Endodermal cell (in vitro differentiated cells): ENCODE results near the gene TMOD2. TPM values are rescaled to one million over a fixed set of nuclear protein-coding genes. Genes with fewer than 3 reads are reported as not detected.

Source experiments
- DNase-seq: peaks from one replicate; pipeline ENCODE4 v3.0.0-alpha.2; 2017
- H3K27ac ChIP-seq: 2 replicates; pipeline ENCODE4 v1.5.1; 2013; ENCODE audit warnings: mild to moderate bottlenecking, low read depth, low read length, moderate library complexity
- H3K27me3 ChIP-seq: 2 replicates; pipeline ENCODE4 v1.6.1; 2013; ENCODE audit warnings: mild to moderate bottlenecking, low read length, moderate library complexity; ENCODE audit not compliant: insufficient read depth, control insufficient read depth, poor library complexity, severe bottlenecking
- H3K36me3 ChIP-seq: 2 replicates; pipeline ENCODE4 v1.7.0; 2013; ENCODE audit warnings: mild to moderate bottlenecking, low read length, moderate library complexity; ENCODE audit not compliant: control insufficient read depth, insufficient read depth
- H3K4me1 ChIP-seq: one replicate; pipeline ENCODE4 v1.7.0; 2013; ENCODE audit warnings: low read length; ENCODE audit not compliant: control insufficient read depth, insufficient read depth
- H3K4me3 ChIP-seq: 2 replicates; pipeline ENCODE4 v1.5.1; 2013; ENCODE audit warnings: mild to moderate bottlenecking, low read length, moderate library complexity
- H3K9ac ChIP-seq: 2 replicates; pipeline ENCODE4 v1.6.1; 2013; ENCODE audit warnings: mild to moderate bottlenecking, low read length, moderate library complexity; ENCODE audit not compliant: poor library complexity, severe bottlenecking; ENCODE audit errors: extremely low read depth
- H3K9me3 ChIP-seq: 2 replicates; pipeline ENCODE4 v1.6.1; 2013; ENCODE audit warnings: mild to moderate bottlenecking, low read length, moderate library complexity; ENCODE audit not compliant: control insufficient read depth
- H3K27ac Mint-ChIP-seq: 2 replicates; pipeline ENCODE4 v1.8.0; 2020; ENCODE audit warnings: mixed read lengths
- H3K27me3 Mint-ChIP-seq: 2 replicates; pipeline ENCODE4 v1.8.0; 2021; ENCODE audit warnings: mild to moderate bottlenecking, mixed read lengths; ENCODE audit not compliant: insufficient read depth
- H3K36me3 Mint-ChIP-seq: 2 replicates; pipeline ENCODE4 v1.8.0; 2020; ENCODE audit warnings: low read depth, mixed read lengths
- H3K4me1 Mint-ChIP-seq: 2 replicates; pipeline ENCODE4 v1.8.0; 2020; ENCODE audit warnings: mixed read lengths
- H3K4me3 Mint-ChIP-seq: 2 replicates; pipeline ENCODE4 v1.8.0; 2020; ENCODE audit warnings: mild to moderate bottlenecking, moderate library complexity, mixed read lengths
- H3K9me3 Mint-ChIP-seq: 2 replicates; pipeline ENCODE4 v1.8.0; 2020; ENCODE audit warnings: mild to moderate bottlenecking, mixed read lengths
- CTCF ChIP-seq: fragments of 200-600 bp; sonication (generic); conservative IDR thresholded peaks from 2 replicates; pipeline ENCODE4 v1.5.0; 2021; ENCODE audit warnings: antibody characterized with exemption, mild to moderate bottlenecking
- WGBS, 2 experiments: methylation state at CpG; one replicate each; pipeline versions ENCODE4 v1.1.5 to v1.1.7; 2013; ENCODE audit warnings: missing lambda C conversion rate in 2 of 2, mixed read lengths in 1 of 2; ENCODE audit not compliant: insufficient coverage in 1 of 2, insufficient read length in 1 of 2; 5-methylcytosine and 5-hydroxymethylcytosine counted together
- total RNA-seq, 2 donors: library from RNA; stranded (reverse); fragmentation: NEBNext Ultra II Directional in 1 of 2; extraction: Animal tissue kit (Norgen Biotek cat#: 25700) in 1 of 2; gene quantifications; 2 replicates in 1 of 2; 3 replicates in 1 of 2; pipeline ENCODE4 v1.2.1, GENCODE V29; 2021

The TMOD2 gene
- total RNA-seq, 2 donors from 2014 or later, result 2.1 to 2.5 TPM

GRCh38 chr15:51829376-51830275 lies 78.2 kb downstream of the TMOD2 start, which contains the start of gene TMOD3:
Gene TMOD3, plus strand, starts transcription at chr15:51829653. Its CDS starts 33,232 bp downstream, at chr15:51862885.
- H3K9me3 ChIP-seq, result no peaks in the 10 kb centered on the region
- no peaks in the 10 kb centered on the region for H3K9me3 Mint-ChIP-seq
- peak within 1 kb of the TSS; percentile 58 for H3K9ac ChIP-seq
- no peak within 1 kb of the TSS for H3K27ac ChIP-seq
- H3K4me3 ChIP-seq, result peak within 1 kb of the TSS; percentile 89
- no peak for TF ChIP-seq CTCF
- H3K4me1 Mint-ChIP-seq, result peaks cover 10% of the 10 kb centered on the region
- 2 to 5% methylated on average over 24 to 89 of the region's 89 CpGs for WGBS, 2 experiments
- H3K27me3 Mint-ChIP-seq, result peaks cover 1% of the 10 kb centered on the region
- peak within 1 kb of the TSS; percentile 92 for H3K4me3 Mint-ChIP-seq
- H3K27me3 ChIP-seq, result no peaks in the 10 kb centered on the region
- H3K27ac Mint-ChIP-seq, result peak within 1 kb of the TSS; percentile 94
- H3K36me3 ChIP-seq, result no peaks in the 10 kb centered on the region
- DNase-seq, result peak; percentile 98
- no peaks in the 10 kb centered on the region for H3K36me3 Mint-ChIP-seq
- no peaks in the 10 kb centered on the region for H3K4me1 ChIP-seq

DNA sequence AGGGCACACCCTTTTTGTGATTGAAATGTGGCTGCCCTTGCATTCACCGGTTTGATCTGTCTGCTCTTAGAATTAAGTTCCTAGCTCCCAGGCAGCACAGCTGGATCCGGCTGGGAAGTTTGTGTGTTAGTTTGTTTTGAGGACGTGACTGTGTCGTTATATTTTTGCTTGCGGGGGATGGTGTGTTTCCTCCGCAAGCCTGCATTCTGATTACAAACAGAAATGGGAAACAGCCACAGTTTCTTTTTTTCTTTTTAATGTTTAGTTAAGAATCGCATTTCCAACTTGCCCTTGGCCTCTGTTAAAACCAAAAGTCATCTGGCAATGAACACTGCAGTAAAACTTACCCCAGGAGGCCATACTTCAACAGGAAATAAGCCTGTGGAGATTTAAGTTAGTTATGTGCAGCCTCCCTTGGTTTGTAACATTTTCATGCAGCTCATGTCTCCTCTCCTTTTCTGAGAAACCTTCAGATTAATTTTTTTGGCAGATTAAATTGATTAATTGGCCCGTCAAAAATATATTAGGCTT lies 78.9 kb downstream of the TMOD2 start:
- Histone ChIP-seq H3K9me3 (no peaks in the 10 kb centered on the region), H3K4me1 (no peaks in the 10 kb centered on the region), H3K36me3 (no peaks in the 10 kb centered on the region), H3K27me3 (no peaks in the 10 kb centered on the region), H3K27ac (no peak overlapping the region), H3K4me3 (peak overlapping the region; percentile 89), H3K9ac (peak overlapping the region; percentile 58)
- Mint-ChIP-seq H3K4me3 (peak overlapping the region; percentile 92), H3K9me3 (no peaks in the 10 kb centered on the region), H3K4me1 (peaks cover 13% of the 10 kb centered on the region), H3K36me3 (no peaks in the 10 kb centered on the region), H3K27ac (peak overlapping the region; percentile 94), H3K27me3 (peaks cover 1% of the 10 kb centered on the region)
- WGBS, 2 experiments, result 3 to 25% methylated on average over 2 to 8 of the region's 8 CpGs
- DNase-seq, result no peak
- no peak for TF ChIP-seq CTCF

- Mint-ChIP-seq H3K27me3 (no peaks in the 10 kb centered on the region), H3K4me3 (no peak overlapping the region), H3K4me1 (peaks cover 24% of the 10 kb centered on the region), H3K9me3 (no peaks in the 10 kb centered on the region), H3K36me3 (no peaks in the 10 kb centered on the region), H3K27ac (no peak overlapping the region)
- Histone ChIP-seq H3K27me3 (no peaks in the 10 kb centered on the region), H3K27ac (no peak overlapping the region), H3K4me3 (no peak overlapping the region), H3K9me3 (no peaks in the 10 kb centered on the region), H3K36me3 (no peaks in the 10 kb centered on the region), H3K4me1 (no peaks in the 10 kb centered on the region), H3K9ac (no peak overlapping the region)
- no peak for TF ChIP-seq CTCF
- no peak for DNase-seq
- WGBS, 2 experiments, result 100% methylated on average over 1 of the region's 1 CpG; no CpG with 5 or more reads in 1 of the 2 experiments
These were observed 82.4 kb downstream of the TMOD2 start for GRCh38 chr15:51833772-51834171.
